Gastrocnemius medialis (tissue), 4 donors: ENCODE results near the gene C12orf60.

Source experiments
- POLR2A ChIP-seq, 2 donors: fragments of 450-650 bp; IDR thresholded peaks; one replicate each; pipeline ENCODE4 v1.6.1; 2017; ENCODE audit warnings: antibody characterized with exemption in 2 of 2, mild to moderate bottlenecking in 2 of 2, moderate library complexity in 2 of 2
- TF ChIP-seq, protein P1 (sequence below), 5 experiments: fragments of 450-650 bp in 3 of 5; fragments of 200-600 bp in 2 of 5; sonication (generic) in 2 of 5; IDR thresholded peaks in 4 of 5; conservative IDR thresholded peaks in 1 of 5; 1 replicate in 4 of 5; 2 replicates in 1 of 5; pipeline ENCODE4 v1.5.1; 2016 to 2019; ENCODE audit warnings: antibody characterized with exemption in 5 of 5, mild to moderate bottlenecking in 3 of 5, moderate library complexity in 3 of 5

DNA sequence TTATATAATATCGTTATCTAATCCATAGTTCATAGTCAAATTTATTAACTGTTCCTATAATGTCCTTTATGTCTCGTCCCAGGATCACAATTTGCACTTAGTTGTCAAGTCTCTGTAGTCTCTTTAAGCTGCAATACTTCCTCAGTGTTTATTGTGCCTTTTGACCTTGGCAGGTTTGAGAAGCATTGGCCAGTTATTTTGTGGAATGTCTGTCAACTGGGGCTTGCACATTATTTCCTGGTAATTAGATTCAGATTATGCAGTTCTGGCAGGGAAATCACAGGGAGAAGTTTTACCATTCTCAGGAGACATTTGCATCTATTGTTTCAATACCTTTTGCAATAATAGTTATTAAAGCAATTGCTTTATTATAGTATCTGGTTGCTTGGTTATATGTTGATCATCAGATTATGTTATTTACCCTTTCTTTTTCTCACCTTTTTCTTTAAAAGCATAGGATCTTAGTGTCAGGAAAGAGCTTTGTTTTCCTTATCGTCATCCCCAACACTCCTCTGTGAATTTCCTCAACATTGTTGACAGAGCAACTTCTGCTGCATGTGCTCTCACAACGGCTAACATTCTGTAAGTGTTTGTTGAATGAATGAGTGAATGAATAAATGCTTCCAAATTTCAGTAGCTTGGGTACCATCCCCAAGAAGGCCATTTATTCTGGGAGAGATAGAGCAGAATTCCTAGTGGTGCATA is 43.6 kb downstream of the C12orf60 start:
- TF ChIP-seq POLR2A (IDR thresholded peaks at IDR 0.05): no peak
- TF ChIP-seq, protein P1, sequence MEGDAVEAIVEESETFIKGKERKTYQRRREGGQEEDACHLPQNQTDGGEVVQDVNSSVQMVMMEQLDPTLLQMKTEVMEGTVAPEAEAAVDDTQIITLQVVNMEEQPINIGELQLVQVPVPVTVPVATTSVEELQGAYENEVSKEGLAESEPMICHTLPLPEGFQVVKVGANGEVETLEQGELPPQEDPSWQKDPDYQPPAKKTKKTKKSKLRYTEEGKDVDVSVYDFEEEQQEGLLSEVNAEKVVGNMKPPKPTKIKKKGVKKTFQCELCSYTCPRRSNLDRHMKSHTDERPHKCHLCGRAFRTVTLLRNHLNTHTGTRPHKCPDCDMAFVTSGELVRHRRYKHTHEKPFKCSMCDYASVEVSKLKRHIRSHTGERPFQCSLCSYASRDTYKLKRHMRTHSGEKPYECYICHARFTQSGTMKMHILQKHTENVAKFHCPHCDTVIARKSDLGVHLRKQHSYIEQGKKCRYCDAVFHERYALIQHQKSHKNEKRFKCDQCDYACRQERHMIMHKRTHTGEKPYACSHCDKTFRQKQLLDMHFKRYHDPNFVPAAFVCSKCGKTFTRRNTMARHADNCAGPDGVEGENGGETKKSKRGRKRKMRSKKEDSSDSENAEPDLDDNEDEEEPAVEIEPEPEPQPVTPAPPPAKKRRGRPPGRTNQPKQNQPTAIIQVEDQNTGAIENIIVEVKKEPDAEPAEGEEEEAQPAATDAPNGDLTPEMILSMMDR (IDR thresholded peaks at IDR 0.05 in 4 of 5, conservative IDR thresholded peaks at IDR 0.05 in 1 of 5): no peak
